ENCODE results near the gene SNX8.

- TF ChIP-seq CTCF (IDR thresholded peaks at IDR 0.05) (no peak), RNF2 (IDR thresholded peaks at IDR 0.05; ENCODE audit: borderline replicate concordance, low read depth) (no peak), REST (IDR thresholded peaks at IDR 0.05) (no peak), JUN (IDR thresholded peaks at IDR 0.05) (no peak), HOXA7 (CRISPR knock-in tag; IDR thresholded peaks at IDR 0.05) (no peak), CEBPB (IDR thresholded peaks at IDR 0.05) (no peak), MYC (IDR thresholded peaks at IDR 0.05; ENCODE audit: borderline replicate concordance, low read length) (no peak)
Measured at GRCh38 chr7:2203766-2204300, 110.4 kb downstream of the SNX8 start.

Data from A549 (cell line).